HCT116 (cell line): ENCODE data around the gene RNU1-1. TPM values are rescaled to one million over a fixed set of nuclear protein-coding genes. Genes with fewer than 3 reads are reported as not detected.
"Not testable (repeated sequence)": the region's sequence is repeated elsewhere in the genome, so short reads cannot be mapped to it uniquely, and the experiment has no call there.

Experiments used
- ATAC-seq: fragments of 200-7000 bp; cut with Tn5 transposase; 2 replicates; pipeline ENCODE4 v1.9.1; 2020; ENCODE audit warnings: mild to moderate bottlenecking, moderate library complexity
- BruUV-seq: library from RNA; stranded (reverse); fragments of 400-500 nt; replicated peaks from 2 replicates; lab custom pipeline; 2021; lab: Mats Ljungman, UMichigan
- CTCF ChIA-PET: fragments of 300-600 bp; sonication (Branson Sonifier 250); formaldehyde crosslinking; loops from one replicate; lab custom pipeline; 2021; ENCODE audit warnings: antibody characterized with exemption; lab: Charles Lee
- POLR2A ChIA-PET: fragments of 300-600, 350-600 bp; sonication (Branson Sonifier 250); formaldehyde crosslinking; loops from one replicate; lab custom pipeline; 2021; ENCODE audit warnings: antibody characterized with exemption; lab: Charles Lee
- RAD21 ChIA-PET, 2 experiments: fragments of 300-600 bp; sonication (Branson Sonifier 250); formaldehyde crosslinking; loops; one replicate each; lab custom pipeline; 2023; ENCODE audit warnings: low total read pairs in 2 of 2; ENCODE audit not compliant: uncharacterized antibody in 2 of 2, unreplicated experiment in 2 of 2, low non-redundant PET in 1 of 2; lab: Charles Lee
- DNase-seq: peaks from one replicate; pipeline ENCODE4 v3.0.0-alpha.2; 2010; ENCODE audit warnings: low read depth, low spot score
- H2AFZ ChIP-seq: fragments of 200-600 bp; shearing (Covaris generic), sonication (generic); 2 replicates; pipeline ENCODE4 v1.6.1; 2017; ENCODE audit warnings: low read depth, mixed run types, mixed read lengths, antibody characterized with exemption, low read length; ENCODE audit not compliant: poor library complexity, severe bottlenecking
- H3K27ac ChIP-seq: 2 replicates; pipeline ENCODE4 v1.5.1; 2012; ENCODE audit warnings: low read depth, low read length
- H3K27me3 ChIP-seq: fragments of 200-600 bp; sonication (generic); 2 replicates; pipeline ENCODE4 v1.6.1; 2016; ENCODE audit warnings: mixed run types, low read length, mixed read lengths; ENCODE audit not compliant: insufficient read depth
- H3K36me3 ChIP-seq, 2 experiments: fragments of 200-500 bp in 1 of 2; fragments of 200-600 bp in 1 of 2; sonication (Bioruptor generic) in 1 of 2; sonication (generic) in 1 of 2; 2 replicates each; pipeline versions ENCODE4 v1.5.1 to v1.6.1; 2014 to 2016; ENCODE audit warnings: low read length in 2 of 2, inconsistent platforms in 1 of 2, mixed read lengths in 1 of 2, mixed run types in 1 of 2; ENCODE audit not compliant: insufficient read depth in 2 of 2, control insufficient read depth in 1 of 2
- H3K4me1 ChIP-seq, 2 experiments: fragments of 200-600 bp in 1 of 2; sonication (generic) in 1 of 2; 2 replicates each; pipeline versions ENCODE4 v1.5.1 to v1.6.1; 2012 to 2017; ENCODE audit warnings: low read length in 2 of 2, inconsistent platforms in 1 of 2, mild to moderate bottlenecking in 1 of 2, mixed read lengths in 1 of 2, mixed run types in 1 of 2, moderate library complexity in 1 of 2; ENCODE audit not compliant: insufficient read depth in 2 of 2, control insufficient read depth in 1 of 2
- H3K4me2 ChIP-seq: fragments of 200-600 bp; sonication (generic); 2 replicates; pipeline ENCODE4 v1.6.1; 2017; ENCODE audit warnings: mixed run types, low read length, mixed read lengths
- H3K4me3 ChIP-seq, 2 experiments: fragments of 200-600 bp in 1 of 2; sonication (generic) in 1 of 2; replicated peaks in 1 of 2; 2 replicates each; pipeline ENCODE4 v1.5.1; 2011 to 2016; ENCODE audit warnings: low read length in 2 of 2, control low read depth in 1 of 2, low read depth in 1 of 2, mild to moderate bottlenecking in 1 of 2, mixed read lengths in 1 of 2, mixed run types in 1 of 2
- H3K79me2 ChIP-seq: fragments of 200-600 bp; sonication (generic); 2 replicates; pipeline ENCODE4 v1.6.1; 2017; ENCODE audit warnings: mild to moderate bottlenecking, mixed run types, low read length, moderate library complexity, mixed read lengths; ENCODE audit not compliant: insufficient read depth
- H3K9ac ChIP-seq: fragments of 200-600 bp; sonication (generic); 2 replicates; pipeline ENCODE4 v1.6.1; 2016; ENCODE audit warnings: low read length, mixed read lengths
- H3K9me2 ChIP-seq: fragments of 200-600 bp; sonication (generic), shearing (Covaris generic); 2 replicates; pipeline ENCODE4 v1.6.1; 2017; ENCODE audit warnings: mixed run types, mild to moderate bottlenecking, moderate library complexity; ENCODE audit not compliant: insufficient read depth
- H3K9me3 ChIP-seq, 2 experiments: fragments of 200-500 bp in 1 of 2; fragments of 200-600 bp in 1 of 2; sonication (Bioruptor generic) in 1 of 2; sonication (generic) in 1 of 2; 2 replicates each; pipeline ENCODE4 v1.6.1; 2014 to 2017; ENCODE audit warnings: low read length in 2 of 2, mixed read lengths in 2 of 2, inconsistent platforms in 1 of 2, low read depth in 1 of 2, mild to moderate bottlenecking in 1 of 2, mixed run types in 1 of 2, moderate library complexity in 1 of 2; ENCODE audit not compliant: control insufficient read depth in 1 of 2, insufficient read depth in 1 of 2
- H4K20me1 ChIP-seq: fragments of 200-600 bp; sonication (generic), shearing (Covaris generic); 2 replicates; pipeline ENCODE4 v1.6.1; 2017; ENCODE audit warnings: mixed run types, mild to moderate bottlenecking, moderate library complexity; ENCODE audit not compliant: insufficient read depth
- intact Hi-C: fragments of 100-400 bp; cut with micrococcal nuclease; formaldehyde crosslinking; loops from 2 replicates; pipeline ENCODE4 v1.10.0; 2022
- total RNA-seq: library from RNA; stranded (reverse); gene quantifications from one replicate; pipeline ENCODE4 v1.2.1, GENCODE V29; 2021; ENCODE audit not compliant: unreplicated experiment

RNU1-1 gene
- total RNA-seq, 1 experiment from 2014 or later = 1,685 TPM

- H3K79me2 ChIP-seq, DNase-seq, ATAC-seq, H3K36me3 ChIP-seq, intact Hi-C loops, BruUV-seq, H3K4me2 ChIP-seq, H3K9me2 ChIP-seq, RAD21 ChIA-PET, H3K9me3 ChIP-seq, H2AFZ ChIP-seq, POLR2A ChIA-PET, H3K27me3 ChIP-seq, H4K20me1 ChIP-seq, CTCF ChIA-PET, H3K9ac ChIP-seq, H3K27ac ChIP-seq, H3K4me1 ChIP-seq, H3K4me3 ChIP-seq: not testable (repeated sequence)
These were observed 6.6 kb upstream of the RNU1-1 start for GRCh38 chr1:16520435-16521287.

GRCh38 chr1:16519255-16519951 lies 5.3 kb upstream of the RNU1-1 start:
- H3K4me3 ChIP-seq, H3K79me2 ChIP-seq, H3K27me3 ChIP-seq, intact Hi-C loops, RAD21 ChIA-PET, H3K27ac ChIP-seq, H3K9me2 ChIP-seq, H2AFZ ChIP-seq, H3K36me3 ChIP-seq, H3K9ac ChIP-seq, H3K9me3 ChIP-seq, DNase-seq, CTCF ChIA-PET, H4K20me1 ChIP-seq, ATAC-seq, H3K4me2 ChIP-seq, H3K4me1 ChIP-seq, BruUV-seq, POLR2A ChIA-PET: not testable (repeated sequence)

GRCh38 chr1:16518913-16519254 lies 4.8 kb upstream of the RNU1-1 start:
- H3K4me2 ChIP-seq, H3K9me3 ChIP-seq, DNase-seq, H3K27me3 ChIP-seq, H3K9ac ChIP-seq, BruUV-seq, H3K27ac ChIP-seq, H3K4me1 ChIP-seq, H3K9me2 ChIP-seq, ATAC-seq, CTCF ChIA-PET, H2AFZ ChIP-seq, H3K4me3 ChIP-seq, POLR2A ChIA-PET, H4K20me1 ChIP-seq, RAD21 ChIA-PET, intact Hi-C loops, H3K36me3 ChIP-seq, H3K79me2 ChIP-seq: not testable (repeated sequence)

- BruUV-seq, H4K20me1 ChIP-seq, POLR2A ChIA-PET: not testable (repeated sequence)
These were observed 2.8 kb upstream of the RNU1-1 start for GRCh38 chr1:16516694-16517410.

More at GRCh38 chr1:16516694-16517410, 2.8 kb upstream of the RNU1-1 start:
- RAD21 ChIA-PET, intact Hi-C loops, H3K36me3 ChIP-seq, ATAC-seq, H3K4me3 ChIP-seq, H3K79me2 ChIP-seq, H3K9me2 ChIP-seq, H2AFZ ChIP-seq, DNase-seq, H3K27me3 ChIP-seq, H3K27ac ChIP-seq, H3K9ac ChIP-seq, H3K4me2 ChIP-seq, H3K9me3 ChIP-seq: not testable (repeated sequence)
- peaks cover 7 to 11% of the 10 kb centered on the region in 2 experiments; a peak in 3 of 4 replicates for H3K4me1 ChIP-seq
- CTCF ChIA-PET = interaction anchor here (1.3 kb wide), 1 partner anchor 104 kb away, joined by 4 read pairs; no protein-coding TSS in a partner anchor
